Fibroblast of lung (primary cell): ENCODE results near the gene CNOT2. TPM values are rescaled to one million over a fixed set of nuclear protein-coding genes. Genes with fewer than 3 reads are reported as not detected.

ENCODE experiments used
- DNase-seq, 2 donors: peaks; one replicate each; pipeline versions ENCODE4 v3.0.0 to v3.0.0-alpha.2; 2010; ENCODE audit warnings: low read depth in 2 of 2
- H2AFZ ChIP-seq: 2 replicates; pipeline ENCODE4 v1.5.1; 2012; ENCODE audit warnings: low read length, control low read depth, inconsistent platforms
- H3K27ac ChIP-seq: 2 replicates; pipeline ENCODE4 v1.5.1; 2011; ENCODE audit warnings: low read length, control low read depth; ENCODE audit not compliant: insufficient read depth
- H3K27me3 ChIP-seq: 2 replicates; pipeline ENCODE4 v1.5.1; 2011; ENCODE audit warnings: mild to moderate bottlenecking, low read length; ENCODE audit not compliant: control insufficient read depth, insufficient read depth
- H3K36me3 ChIP-seq: 2 replicates; pipeline ENCODE4 v1.5.1; 2011; ENCODE audit warnings: low read length; ENCODE audit not compliant: control insufficient read depth, insufficient read depth
- H3K4me1 ChIP-seq: 2 replicates; pipeline ENCODE4 v1.5.1; 2011; ENCODE audit warnings: low read length; ENCODE audit not compliant: control insufficient read depth, insufficient read depth; ENCODE audit errors: extremely low read depth
- H3K4me2 ChIP-seq: 2 replicates; pipeline ENCODE4 v1.5.1; 2011; ENCODE audit warnings: low read length, control low read depth; ENCODE audit not compliant: insufficient read depth; ENCODE audit errors: extremely low read depth
- H3K4me3 ChIP-seq, 4 experiments: fragments of 200-600 bp in 1 of 4; sonication (generic) in 1 of 4; replicated peaks in 1 of 4; 2 replicates each; pipeline ENCODE4 v1.5.1; 2011 to 2016; ENCODE audit warnings: low read length in 4 of 4, low read depth in 3 of 4, mild to moderate bottlenecking in 3 of 4, control low read depth in 2 of 4, inconsistent platforms in 1 of 4, mixed read lengths in 1 of 4; ENCODE audit not compliant: insufficient read depth in 1 of 4; ENCODE audit errors: control extremely low read depth in 1 of 4
- H3K79me2 ChIP-seq: 2 replicates; pipeline ENCODE4 v1.5.1; 2012; ENCODE audit warnings: mild to moderate bottlenecking, low read length, inconsistent platforms; ENCODE audit not compliant: control insufficient read depth, insufficient read depth
- H3K9ac ChIP-seq: 2 replicates; pipeline ENCODE4 v1.5.1; 2011; ENCODE audit warnings: mild to moderate bottlenecking, low read length, control low read depth; ENCODE audit not compliant: insufficient read depth
- H3K9me3 ChIP-seq: 2 replicates; pipeline ENCODE4 v1.5.1; 2012; ENCODE audit warnings: low read depth, low read length; ENCODE audit not compliant: control insufficient read depth, insufficient read depth
- H4K20me1 ChIP-seq: 2 replicates; pipeline ENCODE4 v1.5.1; 2011; ENCODE audit warnings: low read length; ENCODE audit not compliant: control insufficient read depth, insufficient read depth; ENCODE audit errors: extremely low read depth
- EZH2 ChIP-seq: IDR thresholded peaks from 2 replicates; pipeline ENCODE4 v1.5.1; 2012; ENCODE audit warnings: low read length, control low read depth, mild to moderate bottlenecking; ENCODE audit errors: missing control alignments
- polyA minus RNA-seq: library from RNA; depleted of rRNA, polyadenylated mRNA; stranded (reverse); fragments of >200 nt; gene quantifications from 2 replicates; pipeline ENCODE4 v1.2.3, GENCODE V29; 2011; ENCODE audit warnings: low replicate concordance
- polyA plus RNA-seq, 2 donors: library from polyadenylated mRNA; depleted of rRNA in 1 of 2; stranded (reverse) in 1 of 2; unstranded in 1 of 2; fragments of >200 nt; gene quantifications; 2 replicates each; pipeline ENCODE4 v1.2.1, GENCODE V29; 2011 to 2012; ENCODE audit warnings: missing spikeins in 1 of 2
- total RNA-seq: library from RNA; depleted of rRNA; stranded (reverse); fragments of >200 nt; gene quantifications from 2 replicates; pipeline ENCODE4 v1.2.1, GENCODE V29; 2014
- TF ChIP-seq, protein P1 (sequence below), 2 donors: IDR thresholded peaks in 1 of 2; conservative IDR thresholded peaks in 1 of 2; 1 replicate in 1 of 2; 2 replicates in 1 of 2; pipeline ENCODE4 v1.5.1; 2011 to 2012; ENCODE audit warnings: low read length in 2 of 2, control low read depth in 1 of 2, inconsistent platforms in 1 of 2, low read depth in 1 of 2, mild to moderate bottlenecking in 1 of 2

Gene CNOT2, protein sequence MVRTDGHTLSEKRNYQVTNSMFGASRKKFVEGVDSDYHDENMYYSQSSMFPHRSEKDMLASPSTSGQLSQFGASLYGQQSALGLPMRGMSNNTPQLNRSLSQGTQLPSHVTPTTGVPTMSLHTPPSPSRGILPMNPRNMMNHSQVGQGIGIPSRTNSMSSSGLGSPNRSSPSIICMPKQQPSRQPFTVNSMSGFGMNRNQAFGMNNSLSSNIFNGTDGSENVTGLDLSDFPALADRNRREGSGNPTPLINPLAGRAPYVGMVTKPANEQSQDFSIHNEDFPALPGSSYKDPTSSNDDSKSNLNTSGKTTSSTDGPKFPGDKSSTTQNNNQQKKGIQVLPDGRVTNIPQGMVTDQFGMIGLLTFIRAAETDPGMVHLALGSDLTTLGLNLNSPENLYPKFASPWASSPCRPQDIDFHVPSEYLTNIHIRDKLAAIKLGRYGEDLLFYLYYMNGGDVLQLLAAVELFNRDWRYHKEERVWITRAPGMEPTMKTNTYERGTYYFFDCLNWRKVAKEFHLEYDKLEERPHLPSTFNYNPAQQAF
- 116 and 124 TPM in 2 replicates for total RNA-seq
- polyA plus RNA-seq: 95.2 and 96.3 TPM in 2 replicates
- polyA plus RNA-seq (2012): 41.5 and 53.4 TPM in 2 replicates
- polyA minus RNA-seq: 81.5 and 82.0 TPM in 2 replicates

DNA sequence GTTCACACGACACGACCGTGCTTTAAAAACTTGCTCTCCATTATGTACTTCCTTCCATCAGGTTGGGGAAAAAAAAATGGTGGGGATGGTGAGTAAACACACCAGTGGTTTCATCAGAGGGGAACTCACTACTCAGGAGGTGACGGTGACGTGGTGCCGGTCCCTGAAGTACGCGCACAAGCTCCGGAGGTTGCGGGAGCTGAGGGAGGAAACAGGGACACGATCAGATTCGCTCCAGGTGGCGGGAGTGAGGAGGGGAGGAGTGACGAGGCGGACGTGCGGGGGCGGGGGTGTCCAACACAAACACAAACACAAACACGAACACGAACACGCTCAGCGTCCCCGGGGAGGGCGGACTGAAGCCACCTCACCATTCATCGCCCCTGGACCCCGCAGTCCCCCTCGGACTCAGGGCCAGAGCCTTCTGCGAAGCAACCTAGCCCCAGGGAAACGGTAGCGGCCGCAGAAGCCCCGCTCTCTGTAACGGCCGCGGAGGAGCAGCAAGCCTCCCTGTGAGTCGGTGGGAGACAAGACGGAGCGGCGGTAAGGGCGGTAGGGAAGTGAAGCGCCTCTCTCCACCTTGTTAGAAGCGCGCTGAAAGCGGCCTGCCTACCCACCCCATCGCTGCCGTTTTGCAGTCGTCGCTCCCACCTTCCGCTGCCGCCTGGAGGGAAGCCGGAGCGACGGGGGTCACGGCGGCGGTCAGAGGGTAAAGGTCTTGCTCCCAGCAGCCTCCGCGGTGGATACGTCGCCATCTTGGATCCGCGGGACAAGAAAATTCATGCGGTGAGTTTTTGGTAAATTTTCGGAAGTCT, at the start of gene CNOT2:
TSS of gene CNOT2 (plus strand) at position 739 of the 815 bp plus-strand sequence. CDS start 34,794 bp downstream, outside the sequence.
- peaks cover 3% of the 10 kb centered on the region for H4K20me1 ChIP-seq
- peak within 1 kb of the TSS; percentile 100 for H3K9ac ChIP-seq
- H3K27me3 ChIP-seq: no peaks in the 10 kb centered on the region
- peak within 1 kb of the TSS; percentile 98 for H3K4me2 ChIP-seq
- DNase-seq: peak; percentile 88 to 91
- no peaks in the 10 kb centered on the region for H3K9me3 ChIP-seq
- H3K36me3 ChIP-seq: peaks cover 4% of the 10 kb centered on the region
- H3K4me1 ChIP-seq: peaks cover 10% of the 10 kb centered on the region
- H3K79me2 ChIP-seq: peaks cover 44% of the 10 kb centered on the region
- peak within 1 kb of the TSS; percentile 95 for H2AFZ ChIP-seq
- no peak for TF ChIP-seq EZH2
- TF ChIP-seq, protein P1, sequence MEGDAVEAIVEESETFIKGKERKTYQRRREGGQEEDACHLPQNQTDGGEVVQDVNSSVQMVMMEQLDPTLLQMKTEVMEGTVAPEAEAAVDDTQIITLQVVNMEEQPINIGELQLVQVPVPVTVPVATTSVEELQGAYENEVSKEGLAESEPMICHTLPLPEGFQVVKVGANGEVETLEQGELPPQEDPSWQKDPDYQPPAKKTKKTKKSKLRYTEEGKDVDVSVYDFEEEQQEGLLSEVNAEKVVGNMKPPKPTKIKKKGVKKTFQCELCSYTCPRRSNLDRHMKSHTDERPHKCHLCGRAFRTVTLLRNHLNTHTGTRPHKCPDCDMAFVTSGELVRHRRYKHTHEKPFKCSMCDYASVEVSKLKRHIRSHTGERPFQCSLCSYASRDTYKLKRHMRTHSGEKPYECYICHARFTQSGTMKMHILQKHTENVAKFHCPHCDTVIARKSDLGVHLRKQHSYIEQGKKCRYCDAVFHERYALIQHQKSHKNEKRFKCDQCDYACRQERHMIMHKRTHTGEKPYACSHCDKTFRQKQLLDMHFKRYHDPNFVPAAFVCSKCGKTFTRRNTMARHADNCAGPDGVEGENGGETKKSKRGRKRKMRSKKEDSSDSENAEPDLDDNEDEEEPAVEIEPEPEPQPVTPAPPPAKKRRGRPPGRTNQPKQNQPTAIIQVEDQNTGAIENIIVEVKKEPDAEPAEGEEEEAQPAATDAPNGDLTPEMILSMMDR (conservative IDR thresholded peaks at IDR 0.05 in 1 of 2, IDR thresholded peaks at IDR 0.05 in 1 of 2; ENCODE audit: low read depth in 1 of 2, low read length in 2 of 2): no peak
- peak within 1 kb of the TSS; percentile 90 to 97 (median 96) for H3K4me3 ChIP-seq
- peak within 1 kb of the TSS; percentile 100 for H3K27ac ChIP-seq

DNA sequence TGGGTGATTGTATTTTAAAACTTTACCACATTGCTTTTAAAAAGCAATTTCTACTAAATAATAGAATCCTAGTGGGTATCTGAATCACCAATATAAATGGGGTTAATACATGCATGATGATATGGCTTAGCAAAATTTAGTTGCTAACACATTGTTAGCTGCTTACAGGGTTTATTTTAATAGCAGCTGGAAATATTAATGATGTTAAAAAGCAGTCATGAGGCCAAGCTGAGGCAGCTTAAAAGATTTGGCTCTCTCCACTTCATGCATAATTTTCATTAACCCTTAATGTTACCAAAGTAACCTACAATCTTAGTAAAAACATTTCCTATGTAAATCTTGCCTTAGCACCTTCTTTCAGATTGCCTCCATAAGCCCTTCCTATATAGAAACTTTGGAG, 49.2 kb upstream of the CNOT2 start:
- no peak overlapping the region for H3K4me2 ChIP-seq
- no peak overlapping the region for H3K27ac ChIP-seq
- DNase-seq: no peak
- H3K9me3 ChIP-seq: no peaks in the 10 kb centered on the region
- no peak overlapping the region for H3K4me3 ChIP-seq
- H3K79me2 ChIP-seq: no peaks in the 10 kb centered on the region
- H2AFZ ChIP-seq: no peak overlapping the region
- H3K36me3 ChIP-seq: no peaks in the 10 kb centered on the region
- H3K4me1 ChIP-seq: no peaks in the 10 kb centered on the region
- H4K20me1 ChIP-seq: no peaks in the 10 kb centered on the region
- TF ChIP-seq, protein P1 (conservative IDR thresholded peaks at IDR 0.05 in 1 of 2, IDR thresholded peaks at IDR 0.05 in 1 of 2; ENCODE audit: low read depth in 1 of 2, low read length in 2 of 2): no peak
- TF ChIP-seq EZH2: no peak
- H3K27me3 ChIP-seq: no peaks in the 10 kb centered on the region
- H3K9ac ChIP-seq: no peak overlapping the region
